ENCODE data around the gene CD8B2.

DNA sequence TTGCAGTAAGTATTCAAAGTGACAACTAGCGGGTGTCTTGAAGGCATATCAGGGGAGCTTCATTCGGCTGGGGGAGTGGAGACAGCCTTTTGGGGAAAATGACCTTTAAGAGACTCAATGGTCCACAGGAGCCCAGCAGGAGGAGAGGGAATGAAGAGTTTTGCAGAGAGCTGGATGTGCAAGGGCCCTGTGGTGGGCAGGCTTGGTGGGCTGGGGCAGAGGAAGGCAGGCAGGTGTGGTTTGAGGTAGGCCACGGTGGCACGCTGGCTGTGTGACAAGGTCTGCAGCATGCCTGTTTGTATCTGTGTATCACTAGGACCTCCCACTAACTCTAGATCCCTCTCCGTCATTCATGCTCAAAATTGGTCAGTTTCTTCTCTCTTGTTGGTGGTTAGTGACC is 53.7 kb downstream of the CD8B2 start:
- no peak for TF ChIP-seq EP300 (IDR thresholded peaks at IDR 0.05)
- no peak for TF ChIP-seq POLR2AphosphoS5 (IDR thresholded peaks at IDR 0.05)

Data from sigmoid colon (tissue), 4 donors.